GM12873 (cell line): Measurements from ENCODE around the gene C6orf15.

Experiments used
- CTCF ChIP-seq: IDR thresholded peaks from 2 replicates; pipeline ENCODE4 v1.5.1; 2012; ENCODE audit warnings: low read depth, mild to moderate bottlenecking, moderate library complexity, low read length, control low read depth; ENCODE audit not compliant: insufficient read depth; ENCODE audit errors: missing control alignments

Gene C6orf15

GRCh38 chr6:31114970-31115849 is 2.8 kb upstream of the C6orf15 start:
- TF ChIP-seq CTCF: peak; percentile 13

- no peak for TF ChIP-seq CTCF
Measured at GRCh38 chr6:31114541-31114878, 2.1 kb upstream of the C6orf15 start, which contains the start of gene PSORS1C1. PSORS1C1 (plus strand) TSS chr6:31114800; CDS start chr6:31129633, 14,833 bp downstream.

- TF ChIP-seq CTCF: no peak
Measured at GRCh38 chr6:31113861-31114540, 1.6 kb upstream of the C6orf15 start.

GRCh38 chr6:31111712-31112111 is 663 bp downstream of the C6orf15 start:
- no peak for TF ChIP-seq CTCF

GRCh38 chr6:31110825-31111582 is 1.4 kb downstream of the C6orf15 start:
- TF ChIP-seq CTCF: no peak

GRCh38 chr6:31107052-31107451 is 5.3 kb downstream of the C6orf15 start:
- no peak for TF ChIP-seq CTCF

GRCh38 chr6:31103136-31103535 is 9.2 kb downstream of the C6orf15 start:
- no peak for TF ChIP-seq CTCF
